HUDEP-2 (cell line): Measurements from ENCODE around the gene MYO18A.

Source experiments
- DNase-seq, 76 experiments: peaks; one replicate each; lab custom pipeline; 2025; ENCODE audit not compliant: unreplicated experiment in 76 of 76; lab: John Stamatoyannopoulos, UW

MYO18A gene

GRCh38 chr17:29167393-29168078 lies 12.7 kb downstream of the MYO18A start:
- DNase-seq = no peak

GRCh38 chr17:29166507-29166887 lies 13.7 kb downstream of the MYO18A start:
- no peak for DNase-seq

- DNase-seq = no peak
Observed at GRCh38 chr17:29165800-29166506, 14.2 kb downstream of the MYO18A start.

- DNase-seq = no peak
Observed at GRCh38 chr17:29165261-29165660, 14.9 kb downstream of the MYO18A start.

GRCh38 chr17:29163563-29163962 lies 16.6 kb downstream of the MYO18A start:
- no peak for DNase-seq

- peak in 48 of 76 experiments; percentile 12 to 68 (median 37) for DNase-seq
Observed at GRCh38 chr17:29162909-29163341, 17.3 kb downstream of the MYO18A start.

- DNase-seq = no peak
Observed at GRCh38 chr17:29162082-29162908, 17.9 kb downstream of the MYO18A start.

GRCh38 chr17:29160253-29160652 lies 19.9 kb downstream of the MYO18A start:
- DNase-seq = no peak

- no peak for DNase-seq
Observed at GRCh38 chr17:29159306-29159860, 20.8 kb downstream of the MYO18A start.

GRCh38 chr17:29158488-29159275 lies 21.5 kb downstream of the MYO18A start:
- DNase-seq = no peak

GRCh38 chr17:29158096-29158487 lies 22.1 kb downstream of the MYO18A start:
- no peak for DNase-seq

- DNase-seq = no peak
Observed at GRCh38 chr17:29157310-29157709, 22.9 kb downstream of the MYO18A start.

- DNase-seq = no peak
Observed at GRCh38 chr17:29156781-29157180, 23.4 kb downstream of the MYO18A start.

GRCh38 chr17:29155966-29156338 lies 24.2 kb downstream of the MYO18A start:
- DNase-seq = no peak

GRCh38 chr17:29155227-29155965 lies 24.8 kb downstream of the MYO18A start:
- peak in 27 of 76 experiments; percentile 3 to 66 (median 21) for DNase-seq

- peak in 3 of 76 experiments; percentile 12 to 26 (median 14) for DNase-seq
Observed at GRCh38 chr17:29154516-29155226, 25.5 kb downstream of the MYO18A start.

GRCh38 chr17:29151567-29151966 lies 28.6 kb downstream of the MYO18A start:
- no peak for DNase-seq

- no peak for DNase-seq
Observed at GRCh38 chr17:29150161-29150560, 30.0 kb downstream of the MYO18A start.
